Stimulated activated CD4-positive, alpha-beta T cell treated with anti-CD3 and anti-CD28 coated beads, Interleukin-2, amount 100 ng/mL, for 48 hours (primary cell): ENCODE measurements around the gene AGBL4.

Experiments
- DNase-seq, 2 donors: peaks; one replicate each; pipeline ENCODE4 v3.0.0-alpha.2; 2020

AGBL4 gene

GRCh38 chr1:48500541-48501450 is 1523.0 kb downstream of the AGBL4 start:
- no peak for DNase-seq

GRCh38 chr1:48499211-48499735 is 1524.5 kb downstream of the AGBL4 start:
- DNase-seq: no peak

- DNase-seq: peak; percentile 69 to 76
These were observed 1525.5 kb downstream of the AGBL4 start for GRCh38 chr1:48498096-48498791.

GRCh38 chr1:48495911-48496310 is 1527.8 kb downstream of the AGBL4 start:
- no peak for DNase-seq

GRCh38 chr1:48495166-48495565 is 1528.6 kb downstream of the AGBL4 start:
- no peak for DNase-seq

GRCh38 chr1:48493970-48494769 is 1529.6 kb downstream of the AGBL4 start:
- no peak for DNase-seq

GRCh38 chr1:48493041-48493440 is 1530.7 kb downstream of the AGBL4 start:
- DNase-seq: no peak

- no peak for DNase-seq
These were observed 1531.4 kb downstream of the AGBL4 start for GRCh38 chr1:48492392-48492791.

GRCh38 chr1:48488721-48489120 is 1535.0 kb downstream of the AGBL4 start:
- DNase-seq: no peak
